ENCODE data around the gene AFF1.
"Not testable (repeated sequence)": the region's sequence is repeated elsewhere in the genome, so short reads cannot be mapped to it uniquely, and the experiment has no call there.

Gene AFF1

GRCh38 chr4:87029356-87029755 is 94.5 kb downstream of the AFF1 start:
- no peak overlapping the region for H3K4me3 Mint-ChIP-seq
- no peak overlapping the region for H3K27ac Mint-ChIP-seq
- H3K4me1 Mint-ChIP-seq, result peaks cover 12% of the 10 kb centered on the region
- H3K36me3 Mint-ChIP-seq, result peaks cover 2% of the 10 kb centered on the region
- no peaks in the 10 kb centered on the region for H3K9me3 Mint-ChIP-seq
- DNase-seq, result no peak
- CTCF ChIA-PET, result no interaction called here
- H3K27me3 Mint-ChIP-seq, result no peaks in the 10 kb centered on the region

GRCh38 chr4:87030124-87030523 is 95.3 kb downstream of the AFF1 start:
- peaks cover 12% of the 10 kb centered on the region for H3K4me1 Mint-ChIP-seq
- no peak for DNase-seq
- CTCF ChIA-PET, result interaction anchor here (1.6 kb wide), 1 partner anchor 108 kb away, joined by 3 read pairs; no protein-coding TSS in a partner anchor
- no peak overlapping the region for H3K4me3 Mint-ChIP-seq
- no peak overlapping the region for H3K27ac Mint-ChIP-seq
- no peaks in the 10 kb centered on the region for H3K36me3 Mint-ChIP-seq
- H3K27me3 Mint-ChIP-seq, result no peaks in the 10 kb centered on the region
- H3K9me3 Mint-ChIP-seq, result no peaks in the 10 kb centered on the region

GRCh38 chr4:87030755-87031441 is 96.1 kb downstream of the AFF1 start:
- no peak for DNase-seq
- H3K4me3 Mint-ChIP-seq, result no peak overlapping the region
- no peak overlapping the region for H3K27ac Mint-ChIP-seq
- no peaks in the 10 kb centered on the region for H3K9me3 Mint-ChIP-seq
- no peaks in the 10 kb centered on the region for H3K36me3 Mint-ChIP-seq
- H3K27me3 Mint-ChIP-seq, result no peaks in the 10 kb centered on the region
- CTCF ChIA-PET, result interaction anchor here (1.6 kb wide), 1 partner anchor 108 kb away, joined by 3 read pairs; no protein-coding TSS in a partner anchor
- H3K4me1 Mint-ChIP-seq, result peaks cover 6% of the 10 kb centered on the region

GRCh38 chr4:87031920-87032319 is 97.1 kb downstream of the AFF1 start:
- no peak overlapping the region for H3K27ac Mint-ChIP-seq
- peaks cover 3% of the 10 kb centered on the region for H3K4me1 Mint-ChIP-seq
- H3K36me3 Mint-ChIP-seq, result no peaks in the 10 kb centered on the region
- CTCF ChIA-PET, result interaction anchor here (1.6 kb wide), 1 partner anchor 12 kb away, joined by 4 read pairs; no protein-coding TSS in a partner anchor
- no peak for DNase-seq
- H3K9me3 Mint-ChIP-seq, result no peaks in the 10 kb centered on the region
- H3K4me3 Mint-ChIP-seq, result no peak overlapping the region
- H3K27me3 Mint-ChIP-seq, result no peaks in the 10 kb centered on the region

GRCh38 chr4:87032884-87033533 is 98.2 kb downstream of the AFF1 start:
- Mint-ChIP-seq H3K4me1 (peaks cover 10% of the 10 kb centered on the region), H3K36me3 (no peaks in the 10 kb centered on the region), H3K27me3 (no peaks in the 10 kb centered on the region), H3K27ac (no peak overlapping the region), H3K4me3 (no peak overlapping the region), H3K9me3 (no peaks in the 10 kb centered on the region)
- DNase-seq, result no peak
- CTCF ChIA-PET, result interaction anchor here (1.6 kb wide), 1 partner anchor 11 kb away, joined by 4 read pairs; no protein-coding TSS in a partner anchor

- CTCF ChIA-PET, result no interaction called here
- no peaks in the 10 kb centered on the region for H3K36me3 Mint-ChIP-seq
- no peak overlapping the region for H3K27ac Mint-ChIP-seq
- H3K4me1 Mint-ChIP-seq, result peaks cover 15% of the 10 kb centered on the region
- H3K27me3 Mint-ChIP-seq, result no peaks in the 10 kb centered on the region
- H3K4me3 Mint-ChIP-seq, result no peak overlapping the region
- H3K9me3 Mint-ChIP-seq, result no peaks in the 10 kb centered on the region
- DNase-seq, result no peak
Measured at GRCh38 chr4:87033902-87034301, 99.1 kb downstream of the AFF1 start.

GRCh38 chr4:87034527-87034926 is 99.7 kb downstream of the AFF1 start:
- H3K9me3 Mint-ChIP-seq, result no peaks in the 10 kb centered on the region
- H3K27me3 Mint-ChIP-seq, result no peaks in the 10 kb centered on the region
- H3K4me3 Mint-ChIP-seq, result no peak overlapping the region
- DNase-seq, result no peak
- H3K36me3 Mint-ChIP-seq, result no peaks in the 10 kb centered on the region
- CTCF ChIA-PET, result no interaction called here
- H3K4me1 Mint-ChIP-seq, result peaks cover 15% of the 10 kb centered on the region
- no peak overlapping the region for H3K27ac Mint-ChIP-seq

GRCh38 chr4:87035881-87036509 is 101.2 kb downstream of the AFF1 start:
- DNase-seq, result no peak
- no peaks in the 10 kb centered on the region for H3K27me3 Mint-ChIP-seq
- no peaks in the 10 kb centered on the region for H3K36me3 Mint-ChIP-seq
- H3K27ac Mint-ChIP-seq, result no peak overlapping the region
- CTCF ChIA-PET, result no interaction called here
- no peak overlapping the region for H3K4me3 Mint-ChIP-seq
- no peaks in the 10 kb centered on the region for H3K9me3 Mint-ChIP-seq
- H3K4me1 Mint-ChIP-seq, result peaks cover 17% of the 10 kb centered on the region

- Mint-ChIP-seq H3K4me3 (no peak overlapping the region), H3K4me1 (peaks cover 24% of the 10 kb centered on the region), H3K27ac (no peak overlapping the region), H3K27me3 (no peaks in the 10 kb centered on the region), H3K36me3 (no peaks in the 10 kb centered on the region), H3K9me3 (no peaks in the 10 kb centered on the region)
- no peak for DNase-seq
- CTCF ChIA-PET, result interaction anchor here (0.5 kb wide), 1 partner anchor 113 kb away, joined by 4 read pairs; no protein-coding TSS in a partner anchor
Measured at GRCh38 chr4:87036713-87037112, 101.9 kb downstream of the AFF1 start.

- H3K9me3 Mint-ChIP-seq, DNase-seq, H3K4me3 Mint-ChIP-seq, H3K27me3 Mint-ChIP-seq, H3K27ac Mint-ChIP-seq, H3K36me3 Mint-ChIP-seq: not testable (repeated sequence)
- CTCF ChIA-PET, result interaction anchor here (0.5 kb wide), 1 partner anchor 113 kb away, joined by 4 read pairs; no protein-coding TSS in a partner anchor
- peaks cover 28% of the 10 kb centered on the region for H3K4me1 Mint-ChIP-seq
Measured at GRCh38 chr4:87037171-87037570, 102.4 kb downstream of the AFF1 start.

GRCh38 chr4:87037671-87038334 is 103.0 kb downstream of the AFF1 start:
- peaks cover 2% of the 10 kb centered on the region for H3K36me3 Mint-ChIP-seq
- no peak overlapping the region for H3K4me3 Mint-ChIP-seq
- no peak overlapping the region for H3K27ac Mint-ChIP-seq
- H3K4me1 Mint-ChIP-seq, result peaks cover 31% of the 10 kb centered on the region
- H3K9me3 Mint-ChIP-seq, result no peaks in the 10 kb centered on the region
- CTCF ChIA-PET, result interaction anchor here (0.6 kb wide), 1 partner anchor 13 kb away, joined by 3 read pairs; no protein-coding TSS in a partner anchor
- DNase-seq, result no peak
- H3K27me3 Mint-ChIP-seq, result no peaks in the 10 kb centered on the region

GRCh38 chr4:87038837-87039615 is 104.2 kb downstream of the AFF1 start:
- Mint-ChIP-seq H3K9me3 (no peaks in the 10 kb centered on the region), H3K27ac (no peak overlapping the region), H3K4me3 (no peak overlapping the region), H3K4me1 (peaks cover 36% of the 10 kb centered on the region), H3K27me3 (no peaks in the 10 kb centered on the region), H3K36me3 (peaks cover 2% of the 10 kb centered on the region)
- CTCF ChIA-PET, result no interaction called here
- no peak for DNase-seq

- H3K36me3 Mint-ChIP-seq, result peaks cover 2% of the 10 kb centered on the region
- H3K27ac Mint-ChIP-seq, result no peak overlapping the region
- H3K27me3 Mint-ChIP-seq, result no peaks in the 10 kb centered on the region
- no peak overlapping the region for H3K4me3 Mint-ChIP-seq
- H3K4me1 Mint-ChIP-seq, result peaks cover 36% of the 10 kb centered on the region
- no peaks in the 10 kb centered on the region for H3K9me3 Mint-ChIP-seq
- no peak for DNase-seq
- CTCF ChIA-PET, result no interaction called here
Measured at GRCh38 chr4:87041141-87041540, 106.3 kb downstream of the AFF1 start.

- no peak for DNase-seq
- CTCF ChIA-PET, result no interaction called here
- no peaks in the 10 kb centered on the region for H3K9me3 Mint-ChIP-seq
- H3K27me3 Mint-ChIP-seq, result no peaks in the 10 kb centered on the region
- peaks cover 31% of the 10 kb centered on the region for H3K4me1 Mint-ChIP-seq
- H3K36me3 Mint-ChIP-seq, result peaks cover 12% of the 10 kb centered on the region
- no peak overlapping the region for H3K4me3 Mint-ChIP-seq
- no peak overlapping the region for H3K27ac Mint-ChIP-seq
Measured at GRCh38 chr4:87042221-87042620, 107.4 kb downstream of the AFF1 start.
